ENCODE measurements around the gene FOXO3.

DNA sequence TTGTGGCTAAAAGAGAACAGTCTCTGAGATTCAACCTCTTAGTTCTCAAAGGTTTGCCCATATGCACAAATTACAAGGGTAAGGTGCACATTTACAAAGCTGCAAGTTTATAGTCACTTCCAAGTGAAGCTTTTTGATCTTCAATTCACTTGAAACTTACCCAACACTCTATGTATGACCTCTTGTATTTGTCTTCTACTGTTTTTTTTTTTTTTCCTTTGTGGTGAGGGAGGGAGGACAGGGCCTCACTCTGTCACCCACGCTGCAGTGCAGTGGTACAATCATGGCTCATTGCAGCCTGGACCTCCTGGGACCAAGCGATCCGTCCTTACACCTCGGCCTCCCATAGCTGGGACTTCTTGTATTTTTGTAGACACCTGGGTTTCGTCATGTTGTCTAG is 4.5 kb upstream of the FOXO3 start:
- no peak for TF ChIP-seq ZNF777 (CRISPR knock-in tag; IDR thresholded peaks at IDR 0.05)
- TF ChIP-seq, protein P1, sequence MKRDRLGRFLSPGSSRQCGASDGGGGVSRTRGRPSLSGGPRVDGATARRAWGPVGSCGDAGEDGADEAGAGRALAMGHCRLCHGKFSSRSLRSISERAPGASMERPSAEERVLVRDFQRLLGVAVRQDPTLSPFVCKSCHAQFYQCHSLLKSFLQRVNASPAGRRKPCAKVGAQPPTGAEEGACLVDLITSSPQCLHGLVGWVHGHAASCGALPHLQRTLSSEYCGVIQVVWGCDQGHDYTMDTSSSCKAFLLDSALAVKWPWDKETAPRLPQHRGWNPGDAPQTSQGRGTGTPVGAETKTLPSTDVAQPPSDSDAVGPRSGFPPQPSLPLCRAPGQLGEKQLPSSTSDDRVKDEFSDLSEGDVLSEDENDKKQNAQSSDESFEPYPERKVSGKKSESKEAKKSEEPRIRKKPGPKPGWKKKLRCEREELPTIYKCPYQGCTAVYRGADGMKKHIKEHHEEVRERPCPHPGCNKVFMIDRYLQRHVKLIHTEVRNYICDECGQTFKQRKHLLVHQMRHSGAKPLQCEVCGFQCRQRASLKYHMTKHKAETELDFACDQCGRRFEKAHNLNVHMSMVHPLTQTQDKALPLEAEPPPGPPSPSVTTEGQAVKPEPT (CRISPR knock-in tag; IDR thresholded peaks at IDR 0.05; ENCODE audit: low read depth), result no peak
- TF ChIP-seq, protein P2, sequence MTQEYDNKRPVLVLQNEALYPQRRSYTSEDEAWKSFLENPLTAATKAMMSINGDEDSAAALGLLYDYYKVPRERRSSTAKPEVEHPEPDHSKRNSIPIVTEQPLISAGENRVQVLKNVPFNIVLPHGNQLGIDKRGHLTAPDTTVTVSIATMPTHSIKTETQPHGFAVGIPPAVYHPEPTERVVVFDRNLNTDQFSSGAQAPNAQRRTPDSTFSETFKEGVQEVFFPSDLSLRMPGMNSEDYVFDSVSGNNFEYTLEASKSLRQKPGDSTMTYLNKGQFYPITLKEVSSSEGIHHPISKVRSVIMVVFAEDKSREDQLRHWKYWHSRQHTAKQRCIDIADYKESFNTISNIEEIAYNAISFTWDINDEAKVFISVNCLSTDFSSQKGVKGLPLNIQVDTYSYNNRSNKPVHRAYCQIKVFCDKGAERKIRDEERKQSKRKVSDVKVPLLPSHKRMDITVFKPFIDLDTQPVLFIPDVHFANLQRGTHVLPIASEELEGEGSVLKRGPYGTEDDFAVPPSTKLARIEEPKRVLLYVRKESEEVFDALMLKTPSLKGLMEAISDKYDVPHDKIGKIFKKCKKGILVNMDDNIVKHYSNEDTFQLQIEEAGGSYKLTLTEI (CRISPR knock-in tag; conservative IDR thresholded peaks at IDR 0.05), result no peak
- no peak for TF ChIP-seq SSRP1 (CRISPR knock-in tag; IDR thresholded peaks at IDR 0.05)
- TF ChIP-seq, protein P3, sequence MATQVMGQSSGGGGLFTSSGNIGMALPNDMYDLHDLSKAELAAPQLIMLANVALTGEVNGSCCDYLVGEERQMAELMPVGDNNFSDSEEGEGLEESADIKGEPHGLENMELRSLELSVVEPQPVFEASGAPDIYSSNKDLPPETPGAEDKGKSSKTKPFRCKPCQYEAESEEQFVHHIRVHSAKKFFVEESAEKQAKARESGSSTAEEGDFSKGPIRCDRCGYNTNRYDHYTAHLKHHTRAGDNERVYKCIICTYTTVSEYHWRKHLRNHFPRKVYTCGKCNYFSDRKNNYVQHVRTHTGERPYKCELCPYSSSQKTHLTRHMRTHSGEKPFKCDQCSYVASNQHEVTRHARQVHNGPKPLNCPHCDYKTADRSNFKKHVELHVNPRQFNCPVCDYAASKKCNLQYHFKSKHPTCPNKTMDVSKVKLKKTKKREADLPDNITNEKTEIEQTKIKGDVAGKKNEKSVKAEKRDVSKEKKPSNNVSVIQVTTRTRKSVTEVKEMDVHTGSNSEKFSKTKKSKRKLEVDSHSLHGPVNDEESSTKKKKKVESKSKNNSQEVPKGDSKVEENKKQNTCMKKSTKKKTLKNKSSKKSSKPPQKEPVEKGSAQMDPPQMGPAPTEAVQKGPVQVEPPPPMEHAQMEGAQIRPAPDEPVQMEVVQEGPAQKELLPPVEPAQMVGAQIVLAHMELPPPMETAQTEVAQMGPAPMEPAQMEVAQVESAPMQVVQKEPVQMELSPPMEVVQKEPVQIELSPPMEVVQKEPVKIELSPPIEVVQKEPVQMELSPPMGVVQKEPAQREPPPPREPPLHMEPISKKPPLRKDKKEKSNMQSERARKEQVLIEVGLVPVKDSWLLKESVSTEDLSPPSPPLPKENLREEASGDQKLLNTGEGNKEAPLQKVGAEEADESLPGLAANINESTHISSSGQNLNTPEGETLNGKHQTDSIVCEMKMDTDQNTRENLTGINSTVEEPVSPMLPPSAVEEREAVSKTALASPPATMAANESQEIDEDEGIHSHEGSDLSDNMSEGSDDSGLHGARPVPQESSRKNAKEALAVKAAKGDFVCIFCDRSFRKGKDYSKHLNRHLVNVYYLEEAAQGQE (IDR thresholded peaks at IDR 0.05; ENCODE audit: borderline replicate concordance in 1 of 2, low read depth in 1 of 2, low read length in 2 of 2), result no peak
- TF ChIP-seq ZNF792 (CRISPR knock-in tag; IDR thresholded peaks at IDR 0.05), result no peak
- TF ChIP-seq RELA (CRISPR knock-in tag; IDR thresholded peaks at IDR 0.05), result no peak
- TF ChIP-seq, protein P4, sequence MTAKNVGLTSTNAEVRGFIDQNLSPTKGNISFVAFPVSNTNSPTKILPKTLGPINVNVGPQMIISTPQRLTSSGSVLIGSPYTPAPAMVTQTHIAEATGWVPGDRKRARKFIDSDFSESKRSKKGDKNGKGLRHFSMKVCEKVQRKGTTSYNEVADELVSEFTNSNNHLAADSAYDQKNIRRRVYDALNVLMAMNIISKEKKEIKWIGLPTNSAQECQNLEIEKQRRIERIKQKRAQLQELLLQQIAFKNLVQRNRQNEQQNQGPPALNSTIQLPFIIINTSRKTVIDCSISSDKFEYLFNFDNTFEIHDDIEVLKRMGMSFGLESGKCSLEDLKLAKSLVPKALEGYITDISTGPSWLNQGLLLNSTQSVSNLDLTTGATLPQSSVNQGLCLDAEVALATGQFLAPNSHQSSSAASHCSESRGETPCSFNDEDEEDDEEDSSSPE (CRISPR knock-in tag; IDR thresholded peaks at IDR 0.05), result no peak
